ENCODE data around the gene FCHSD2.
"Not testable (repeated sequence)": the region's sequence is repeated elsewhere in the genome, so short reads cannot be mapped to it uniquely, and the experiment has no call there.

Gene FCHSD2

GRCh38 chr11:73002214-73002613, 139.9 kb downstream of the FCHSD2 start:
- Histone ChIP-seq H3K9me3 (ENCODE audit: control insufficient read depth, low read length) (no peaks in the 10 kb centered on the region), H3K27me3 (ENCODE audit: control insufficient read depth, insufficient read depth, low read length) (no peaks in the 10 kb centered on the region), H3K9ac (ENCODE audit: low read length) (no peak overlapping the region), H3K4me3 (ENCODE audit: low read length) (no peak overlapping the region), H3K4me1 (ENCODE audit: control insufficient read depth, insufficient read depth, low read length) (peaks cover 8% of the 10 kb centered on the region), H3K36me3 (ENCODE audit: control insufficient read depth, insufficient read depth, low read length) (no peaks in the 10 kb centered on the region)

GRCh38 chr11:73001615-73002014, 140.5 kb downstream of the FCHSD2 start:
- Histone ChIP-seq H3K4me1 (ENCODE audit: control insufficient read depth, insufficient read depth, low read length) (peaks cover 8% of the 10 kb centered on the region), H3K27me3 (ENCODE audit: control insufficient read depth, insufficient read depth, low read length) (no peaks in the 10 kb centered on the region), H3K9me3 (ENCODE audit: control insufficient read depth, low read length) (no peaks in the 10 kb centered on the region), H3K9ac (ENCODE audit: low read length) (no peak overlapping the region), H3K36me3 (ENCODE audit: control insufficient read depth, insufficient read depth, low read length) (no peaks in the 10 kb centered on the region), H3K4me3 (ENCODE audit: low read length) (no peak overlapping the region)

GRCh38 chr11:72998676-72999075, 143.4 kb downstream of the FCHSD2 start:
- no peak overlapping the region for H3K9ac ChIP-seq (ENCODE audit: low read length)
- peaks cover 8% of the 10 kb centered on the region for H3K4me1 ChIP-seq (ENCODE audit: control insufficient read depth, insufficient read depth, low read length)
- no peak overlapping the region for H3K4me3 ChIP-seq (ENCODE audit: low read length)
- no peaks in the 10 kb centered on the region for H3K9me3 ChIP-seq (ENCODE audit: control insufficient read depth, low read length)
- no peaks in the 10 kb centered on the region for H3K36me3 ChIP-seq (ENCODE audit: control insufficient read depth, insufficient read depth, low read length)
- no peaks in the 10 kb centered on the region for H3K27me3 ChIP-seq (ENCODE audit: control insufficient read depth, insufficient read depth, low read length)

GRCh38 chr11:72996959-72997358, 145.2 kb downstream of the FCHSD2 start:
- H3K4me3 ChIP-seq (ENCODE audit: low read length) = no peak overlapping the region
- H3K36me3 ChIP-seq (ENCODE audit: control insufficient read depth, insufficient read depth, low read length) = no peaks in the 10 kb centered on the region
- H3K9me3 ChIP-seq (ENCODE audit: control insufficient read depth, low read length) = no peaks in the 10 kb centered on the region
- H3K9ac ChIP-seq (ENCODE audit: low read length) = no peak overlapping the region
- H3K4me1 ChIP-seq (ENCODE audit: control insufficient read depth, insufficient read depth, low read length) = peaks cover 8% of the 10 kb centered on the region
- no peaks in the 10 kb centered on the region for H3K27me3 ChIP-seq (ENCODE audit: control insufficient read depth, insufficient read depth, low read length)

- Histone ChIP-seq H3K27me3 (ENCODE audit: control insufficient read depth, insufficient read depth, low read length) (no peaks in the 10 kb centered on the region), H3K4me3 (ENCODE audit: low read length) (no peak overlapping the region), H3K36me3 (ENCODE audit: control insufficient read depth, insufficient read depth, low read length) (no peaks in the 10 kb centered on the region), H3K9ac (ENCODE audit: low read length) (no peak overlapping the region), H3K4me1 (ENCODE audit: control insufficient read depth, insufficient read depth, low read length) (peaks cover 2% of the 10 kb centered on the region), H3K9me3 (ENCODE audit: control insufficient read depth, low read length) (no peaks in the 10 kb centered on the region)
Measured at GRCh38 chr11:72989727-72990126, 152.4 kb downstream of the FCHSD2 start.

GRCh38 chr11:72988821-72989220, 153.3 kb downstream of the FCHSD2 start:
- H3K4me3 ChIP-seq (ENCODE audit: low read length) = no peak overlapping the region
- H3K9me3 ChIP-seq (ENCODE audit: control insufficient read depth, low read length) = no peaks in the 10 kb centered on the region
- H3K27me3 ChIP-seq (ENCODE audit: control insufficient read depth, insufficient read depth, low read length) = no peaks in the 10 kb centered on the region
- peaks cover 5% of the 10 kb centered on the region for H3K4me1 ChIP-seq (ENCODE audit: control insufficient read depth, insufficient read depth, low read length)
- no peak overlapping the region for H3K9ac ChIP-seq (ENCODE audit: low read length)
- H3K36me3 ChIP-seq (ENCODE audit: control insufficient read depth, insufficient read depth, low read length) = no peaks in the 10 kb centered on the region

- Histone ChIP-seq H3K4me1 (ENCODE audit: control insufficient read depth, insufficient read depth, low read length) (peaks cover 5% of the 10 kb centered on the region), H3K36me3 (ENCODE audit: control insufficient read depth, insufficient read depth, low read length) (no peaks in the 10 kb centered on the region), H3K9me3 (ENCODE audit: control insufficient read depth, low read length) (no peaks in the 10 kb centered on the region), H3K27me3 (ENCODE audit: control insufficient read depth, insufficient read depth, low read length) (no peaks in the 10 kb centered on the region), H3K9ac (ENCODE audit: low read length) (no peak overlapping the region), H3K4me3 (ENCODE audit: low read length) (no peak overlapping the region)
Measured at GRCh38 chr11:72985645-72986044, 156.5 kb downstream of the FCHSD2 start.

- no peaks in the 10 kb centered on the region for H3K27me3 ChIP-seq (ENCODE audit: control insufficient read depth, insufficient read depth, low read length)
Measured at GRCh38 chr11:72984453-72985077, 157.6 kb downstream of the FCHSD2 start.

GRCh38 chr11:72983560-72983959, 158.6 kb downstream of the FCHSD2 start:
- H3K36me3 ChIP-seq (ENCODE audit: control insufficient read depth, insufficient read depth, low read length) = no peaks in the 10 kb centered on the region
- peaks cover 5% of the 10 kb centered on the region for H3K4me1 ChIP-seq (ENCODE audit: control insufficient read depth, insufficient read depth, low read length)
- H3K27me3 ChIP-seq (ENCODE audit: control insufficient read depth, insufficient read depth, low read length) = no peaks in the 10 kb centered on the region
- H3K9ac ChIP-seq (ENCODE audit: low read length) = no peak overlapping the region
- no peaks in the 10 kb centered on the region for H3K9me3 ChIP-seq (ENCODE audit: control insufficient read depth, low read length)
- H3K4me3 ChIP-seq (ENCODE audit: low read length) = no peak overlapping the region

More at GRCh38 chr11:72984453-72985077, 157.6 kb downstream of the FCHSD2 start:
- H3K36me3 ChIP-seq (ENCODE audit: control insufficient read depth, insufficient read depth, low read length) = no peaks in the 10 kb centered on the region
- H3K9ac ChIP-seq (ENCODE audit: low read length) = no peak overlapping the region
- no peaks in the 10 kb centered on the region for H3K9me3 ChIP-seq (ENCODE audit: control insufficient read depth, low read length)
- peaks cover 5% of the 10 kb centered on the region for H3K4me1 ChIP-seq (ENCODE audit: control insufficient read depth, insufficient read depth, low read length)
- H3K4me3 ChIP-seq (ENCODE audit: low read length) = no peak overlapping the region

GRCh38 chr11:72981971-72982685, 160.0 kb downstream of the FCHSD2 start:
- Histone ChIP-seq H3K36me3 (ENCODE audit: control insufficient read depth, insufficient read depth, low read length) (no peaks in the 10 kb centered on the region), H3K4me1 (ENCODE audit: control insufficient read depth, insufficient read depth, low read length) (peaks cover 5% of the 10 kb centered on the region), H3K4me3 (ENCODE audit: low read length) (no peak overlapping the region), H3K9ac (ENCODE audit: low read length) (no peak overlapping the region), H3K27me3 (ENCODE audit: control insufficient read depth, insufficient read depth, low read length) (no peaks in the 10 kb centered on the region), H3K9me3 (ENCODE audit: control insufficient read depth, low read length) (no peaks in the 10 kb centered on the region)

GRCh38 chr11:72981080-72981479, 161.0 kb downstream of the FCHSD2 start:
- Histone ChIP-seq H3K27me3 (ENCODE audit: control insufficient read depth, insufficient read depth, low read length) (no peaks in the 10 kb centered on the region), H3K9me3 (ENCODE audit: control insufficient read depth, low read length) (no peaks in the 10 kb centered on the region), H3K36me3 (ENCODE audit: control insufficient read depth, insufficient read depth, low read length) (no peaks in the 10 kb centered on the region), H3K9ac (ENCODE audit: low read length) (no peak overlapping the region), H3K4me3 (ENCODE audit: low read length) (no peak overlapping the region), H3K4me1 (ENCODE audit: control insufficient read depth, insufficient read depth, low read length) (peaks cover 5% of the 10 kb centered on the region)

- H3K9me3 ChIP-seq (ENCODE audit: control insufficient read depth, low read length); H3K4me1 ChIP-seq (ENCODE audit: control insufficient read depth, insufficient read depth, low read length); H3K9ac ChIP-seq (ENCODE audit: low read length); H3K27me3 ChIP-seq (ENCODE audit: control insufficient read depth, insufficient read depth, low read length); H3K36me3 ChIP-seq (ENCODE audit: control insufficient read depth, insufficient read depth, low read length); H3K4me3 ChIP-seq (ENCODE audit: low read length): not testable (repeated sequence)
Measured at GRCh38 chr11:72977782-72978181, 164.3 kb downstream of the FCHSD2 start.
